ENCODE results near the gene AP1S2. TPM values are rescaled to one million over a fixed set of nuclear protein-coding genes. Genes with fewer than 3 reads are reported as not detected.
A peak's percentile ranks its signal among the peaks of the same experiment; 100 is the strongest.

The AP1S2 gene
- total and polyA plus RNA-seq, 9 of the 15 experiments (the other 6 are each of a cell fraction or from before 2014, with no cell fraction given), result 11.1 to 64.2 (median 25.8) TPM

DNA sequence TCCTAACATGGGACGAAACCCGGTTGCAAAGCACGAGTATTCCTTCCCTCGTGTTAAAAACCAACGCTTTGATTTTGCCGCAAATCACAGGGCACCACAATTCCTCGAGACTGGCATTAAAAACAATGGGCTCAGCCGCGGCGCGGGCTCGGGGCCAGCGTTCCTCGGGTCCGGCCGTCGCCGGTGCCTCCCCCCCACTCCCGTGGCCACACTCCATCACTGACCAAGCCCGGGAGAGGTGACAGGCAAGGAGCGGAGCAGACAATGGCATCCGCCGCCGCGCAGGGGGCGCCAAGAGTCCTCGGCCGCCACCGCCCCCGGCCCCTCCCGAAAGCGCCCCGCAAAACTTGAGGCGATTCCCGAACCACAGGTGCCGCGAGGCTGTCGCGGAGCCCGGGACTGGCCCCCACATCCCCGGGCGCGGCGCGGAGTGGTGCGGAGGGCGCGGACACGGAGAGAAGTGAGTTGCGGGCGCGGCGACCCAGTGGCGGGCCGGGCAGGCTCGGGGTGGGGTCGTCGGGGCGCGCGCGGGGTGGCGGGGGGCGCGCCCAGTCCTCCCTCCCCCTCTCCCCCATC, 445 bp downstream of the AP1S2 start (continued):
- no peak for TF ChIP-seq AFF1 (IDR thresholded peaks at IDR 0.05; ENCODE audit: low read depth in 1 of 2, partially characterized antibody in 2 of 2)
- TF ChIP-seq GABPB2 (CRISPR knock-in tag; conservative IDR thresholded peaks at IDR 0.05), result no peak
- no peak for TF ChIP-seq SMAD3 (CRISPR knock-in tag; conservative IDR thresholded peaks at IDR 0.05)
- TF ChIP-seq ZNF3 (CRISPR knock-in tag; IDR thresholded peaks at IDR 0.05), result no peak
- no peak for TF ChIP-seq FUS (optimal IDR thresholded peaks at IDR 0.05; ENCODE audit: low read depth, low read length)
- TF ChIP-seq NCOA4 (IDR thresholded peaks at IDR 0.05; ENCODE audit: partially characterized antibody), result no peak
- no peak for TF ChIP-seq ZNF764 (CRISPR knock-in tag; IDR thresholded peaks at IDR 0.05; ENCODE audit: low read depth)
- peak; percentile 95 for TF ChIP-seq VEZF1 (CRISPR knock-in tag; IDR thresholded peaks at IDR 0.05)
- TF ChIP-seq RB1 (IDR thresholded peaks at IDR 0.05; ENCODE audit: low read depth), result no peak
- TF ChIP-seq GTF2A2 (tag; IDR thresholded peaks at IDR 0.05), result no peak
- TF ChIP-seq ARHGAP35 (IDR thresholded peaks at IDR 0.05; ENCODE audit: partially characterized antibody), result no peak
- TF ChIP-seq PTRF (tag; IDR thresholded peaks at IDR 0.05), result no peak
- TF ChIP-seq NEUROD1 (IDR thresholded peaks at IDR 0.05; ENCODE audit: borderline replicate concordance, low read depth, low read length, partially characterized antibody), result no peak
- TF ChIP-seq ZKSCAN8 (CRISPR knock-in tag; IDR thresholded peaks at IDR 0.05), result no peak
- no peak for TF ChIP-seq ATF1 (CRISPR knock-in tag; IDR thresholded peaks at IDR 0.05)
- no peak for TF ChIP-seq ATF1 (tag; IDR thresholded peaks at IDR 0.05)
- peak; percentile 64 for TF ChIP-seq RBBP5 (IDR thresholded peaks at IDR 0.05; ENCODE audit: borderline replicate concordance, insufficient read depth, low read length, poor library complexity, severe bottlenecking)
- no peak for TF ChIP-seq PHF20 (IDR thresholded peaks at IDR 0.05; ENCODE audit: partially characterized antibody)
- no peak for TF ChIP-seq CREB1 (IDR thresholded peaks at IDR 0.05)
- no peak for TF ChIP-seq CREB1 (CRISPR knock-in tag; IDR thresholded peaks at IDR 0.05)
- TF ChIP-seq ZC3H8 (IDR thresholded peaks at IDR 0.05), result no peak
- TF ChIP-seq SAP30 (IDR thresholded peaks at IDR 0.05; ENCODE audit: borderline replicate concordance, insufficient read depth, low read depth, low read length, poor library complexity, severe bottlenecking), result no peak
- TF ChIP-seq MAFG (tag; conservative IDR thresholded peaks at IDR 0.05), result no peak
- no peak for TF ChIP-seq ZNF134 (CRISPR knock-in tag; conservative IDR thresholded peaks at IDR 0.05)
- TF ChIP-seq ZNF174 (CRISPR knock-in tag; IDR thresholded peaks at IDR 0.05), result no peak
- TF ChIP-seq TBP (optimal IDR thresholded peaks at IDR 0.05; ENCODE audit: low read depth, low read length), result no peak
